GM12878 (cell line): ENCODE results near the gene SSR1. TPM values are rescaled to one million over a fixed set of nuclear protein-coding genes. Genes with fewer than 3 reads are reported as not detected.
A peak's percentile ranks its signal among the peaks of the same experiment; 100 is the strongest.

Experiments used
- BHLHE40 ChIP-seq, 2 experiments: fragments of 450-650 bp in 1 of 2; IDR thresholded peaks; 2 replicates each; pipeline ENCODE4 v1.6.1; 2011 to 2017; ENCODE audit warnings: low read depth in 2 of 2, borderline replicate concordance in 1 of 2, improper control_type of control experiment in 1 of 2, low read length in 1 of 2, mild to moderate bottlenecking in 1 of 2
- CHD2 ChIP-seq: IDR thresholded peaks from 2 replicates; pipeline ENCODE4 v1.6.1; 2011; ENCODE audit warnings: low read depth, low read length, improper control_type of control experiment, borderline replicate concordance
- CHD4 ChIP-seq: fragments of 200-600 bp; sonication (generic); IDR thresholded peaks from 2 replicates; pipeline ENCODE4 v1.6.1; 2016; ENCODE audit warnings: mild to moderate bottlenecking
- EP300 ChIP-seq, 2 experiments: fragments of 150-350 bp in 1 of 2; IDR thresholded peaks; 2 replicates each; pipeline ENCODE4 v1.6.1; 2011 to 2012; ENCODE audit warnings: low read depth in 2 of 2, low read length in 2 of 2, borderline replicate concordance in 1 of 2, improper control_type of control experiment in 1 of 2, inconsistent platforms in 1 of 2; ENCODE audit not compliant: control insufficient read depth in 1 of 2
- HDGF ChIP-seq: fragments of 450-650 bp; IDR thresholded peaks from 2 replicates; pipeline ENCODE4 v1.6.1; 2016; ENCODE audit warnings: antibody characterized with exemption
- JUNB ChIP-seq: IDR thresholded peaks from 2 replicates; pipeline ENCODE4 v1.6.1; 2016; ENCODE audit warnings: antibody characterized with exemption, mild to moderate bottlenecking
- KAT2A ChIP-seq: conservative IDR thresholded peaks from 2 replicates; pipeline ENCODE4 v1.6.1; 2011; ENCODE audit warnings: low read depth, low read length; ENCODE audit not compliant: control insufficient read depth
- KDM1A ChIP-seq: fragments of 200-600 bp; sonication (generic); IDR thresholded peaks from 2 replicates; pipeline ENCODE4 v1.6.1; 2016; ENCODE audit warnings: borderline replicate concordance
- NFIC ChIP-seq: IDR thresholded peaks from 2 replicates; pipeline ENCODE4 v1.6.1; 2012; ENCODE audit warnings: low read depth, mild to moderate bottlenecking, inconsistent platforms, low read length, moderate library complexity
- NFXL1 ChIP-seq: fragments of 450-650 bp; IDR thresholded peaks from 2 replicates; pipeline ENCODE4 v1.6.1; 2017; ENCODE audit warnings: antibody characterized with exemption, mild to moderate bottlenecking, borderline replicate concordance
- NR2C1 ChIP-seq: fragments of 450-650 bp; IDR thresholded peaks from 2 replicates; pipeline ENCODE4 v1.6.1; 2017; ENCODE audit warnings: antibody characterized with exemption, mild to moderate bottlenecking, moderate library complexity
- PAX5 ChIP-seq: IDR thresholded peaks from 2 replicates; pipeline ENCODE4 v1.6.1; 2011; ENCODE audit warnings: low read depth, low read length, borderline replicate concordance
- POLR2AphosphoS2 ChIP-seq: IDR thresholded peaks from 2 replicates; pipeline ENCODE4 v1.6.1; 2011; ENCODE audit warnings: low read depth, mild to moderate bottlenecking, low read length, improper control_type of control experiment, moderate library complexity
- RELA ChIP-seq: fragments of 450-650 bp; IDR thresholded peaks from 2 replicates; pipeline ENCODE4 v1.8.0; 2014; ENCODE audit warnings: borderline replicate concordance; ENCODE audit not compliant: partially characterized antibody
- SMAD1 ChIP-seq: fragments of 450-650 bp; IDR thresholded peaks from 2 replicates; pipeline ENCODE4 v1.6.1; 2018; ENCODE audit warnings: mild to moderate bottlenecking, low read depth; ENCODE audit not compliant: partially characterized antibody
- SRF ChIP-seq, 2 experiments: IDR thresholded peaks; 2 replicates each; pipeline ENCODE4 v1.6.1; 2011; ENCODE audit warnings: low read depth in 2 of 2, low read length in 2 of 2, mild to moderate bottlenecking in 1 of 2, moderate library complexity in 1 of 2
- polyA plus RNA-seq, 11 experiments: library from polyadenylated mRNA; depleted of rRNA in 4 of 11; unstranded in 6 of 11; stranded (reverse) in 5 of 11; fragments of >200 nt; fragmentation: Nextera tagmentation in 4 of 11; fragmentation: Illumina TruSeq in 1 of 11; extraction: Ambion mirVana in 4 of 11; extraction: Trizol in 1 of 11; gene quantifications; 1 replicate in 1 of 11; 2 replicates in 10 of 11; pipeline versions ENCODE4 v1.2.1 to v1.2.3, GENCODE V29; 2011 to 2016; ENCODE audit warnings: inconsistent platforms in 2 of 11, missing spikeins in 2 of 11, low read depth in 1 of 11
- total RNA-seq, 4 experiments: library from RNA; depleted of rRNA in 3 of 4; stranded (reverse); fragments of >200 nt in 3 of 4; fragmentation: Illumina TruSeq in 1 of 4; extraction: Trizol in 1 of 4; gene quantifications; 2 replicates each; pipeline versions ENCODE4 v1.2.1 to v1.2.3, GENCODE V29; 2013 to 2021
- TF ChIP-seq, protein P1 (sequence below), 3 experiments: IDR thresholded peaks in 2 of 3; conservative IDR thresholded peaks in 1 of 3; 2 replicates each; pipeline ENCODE4 v1.5.1; 2011; ENCODE audit warnings: low read depth in 3 of 3, low read length in 3 of 3, mild to moderate bottlenecking in 3 of 3, control low read depth in 2 of 3, moderate library complexity in 2 of 3, inconsistent platforms in 1 of 3, mixed read lengths in 1 of 3; ENCODE audit not compliant: control insufficient read depth in 2 of 3, insufficient read depth in 1 of 3; ENCODE audit errors: extremely low read depth in 1 of 3
- TF ChIP-seq, protein P2 (sequence below): fragments of 450-650 bp; formaldehyde crosslinking; IDR thresholded peaks from 2 replicates; pipeline ENCODE4 v1.5.0; 2022; ENCODE audit warnings: mild to moderate bottlenecking, missing genetic modification characterization
- TF ChIP-seq, protein P3 (sequence below): fragments of 450-650 bp; IDR thresholded peaks from 2 replicates; pipeline ENCODE4 v1.6.1; 2016; ENCODE audit warnings: mild to moderate bottlenecking
- TF ChIP-seq, protein P4 (sequence below): fragments of 450-650 bp; IDR thresholded peaks from 2 replicates; pipeline ENCODE4 v1.6.1; 2018; ENCODE audit warnings: borderline replicate concordance, mild to moderate bottlenecking; ENCODE audit not compliant: partially characterized antibody

The SSR1 gene
- total and polyA plus RNA-seq, 10 of the 15 experiments (the other 5 are each of a cell fraction or from before 2014, with no cell fraction given), result 42.0 to 209 (median 128) TPM

DNA sequence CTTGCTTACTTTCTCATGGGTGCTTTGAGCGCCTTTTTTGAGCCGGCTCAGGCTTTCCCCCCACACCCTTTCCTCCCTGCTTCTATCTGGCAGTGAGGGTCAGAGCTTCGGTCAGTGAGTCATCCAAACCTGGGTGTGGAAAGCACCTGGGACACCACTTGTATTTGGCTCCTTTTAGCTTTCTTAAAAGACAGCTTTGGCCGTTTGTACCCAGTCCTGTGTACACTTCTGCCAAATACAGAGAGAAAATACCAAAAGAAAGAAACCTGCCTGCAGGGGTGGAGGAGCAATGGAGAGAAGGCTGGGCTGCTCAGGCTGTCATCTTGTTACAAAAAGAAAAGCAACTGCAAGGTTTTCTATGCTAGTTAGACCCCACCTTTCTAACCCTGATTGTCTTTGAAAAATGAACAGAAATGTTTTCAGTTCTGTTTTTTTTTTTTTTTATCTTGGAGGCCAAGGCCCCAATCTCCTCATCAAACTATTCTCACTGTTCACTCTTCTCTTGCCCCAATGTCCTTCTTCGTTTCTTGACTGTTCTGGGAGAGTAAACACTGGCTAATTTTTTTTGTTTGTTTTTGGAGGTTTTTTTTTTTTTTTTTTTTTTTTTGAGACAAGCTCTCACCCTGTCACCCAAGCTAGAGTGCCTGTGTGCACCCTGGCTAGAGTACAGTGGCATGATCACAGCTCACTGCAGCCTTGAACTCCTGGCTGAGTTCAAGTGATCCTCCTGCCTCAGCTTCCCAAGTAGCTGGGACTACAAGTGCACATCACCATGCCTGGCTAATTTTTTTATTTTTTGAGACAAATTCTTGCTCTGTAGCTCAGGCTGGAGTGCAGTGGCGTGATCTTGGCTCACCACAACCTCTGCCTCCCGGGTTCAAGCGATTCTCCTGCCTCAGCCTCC, 76.4 kb downstream of the SSR1 start (continued):
- TF ChIP-seq, protein P1, sequence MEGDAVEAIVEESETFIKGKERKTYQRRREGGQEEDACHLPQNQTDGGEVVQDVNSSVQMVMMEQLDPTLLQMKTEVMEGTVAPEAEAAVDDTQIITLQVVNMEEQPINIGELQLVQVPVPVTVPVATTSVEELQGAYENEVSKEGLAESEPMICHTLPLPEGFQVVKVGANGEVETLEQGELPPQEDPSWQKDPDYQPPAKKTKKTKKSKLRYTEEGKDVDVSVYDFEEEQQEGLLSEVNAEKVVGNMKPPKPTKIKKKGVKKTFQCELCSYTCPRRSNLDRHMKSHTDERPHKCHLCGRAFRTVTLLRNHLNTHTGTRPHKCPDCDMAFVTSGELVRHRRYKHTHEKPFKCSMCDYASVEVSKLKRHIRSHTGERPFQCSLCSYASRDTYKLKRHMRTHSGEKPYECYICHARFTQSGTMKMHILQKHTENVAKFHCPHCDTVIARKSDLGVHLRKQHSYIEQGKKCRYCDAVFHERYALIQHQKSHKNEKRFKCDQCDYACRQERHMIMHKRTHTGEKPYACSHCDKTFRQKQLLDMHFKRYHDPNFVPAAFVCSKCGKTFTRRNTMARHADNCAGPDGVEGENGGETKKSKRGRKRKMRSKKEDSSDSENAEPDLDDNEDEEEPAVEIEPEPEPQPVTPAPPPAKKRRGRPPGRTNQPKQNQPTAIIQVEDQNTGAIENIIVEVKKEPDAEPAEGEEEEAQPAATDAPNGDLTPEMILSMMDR (IDR thresholded peaks at IDR 0.05 in 2 of 3, conservative IDR thresholded peaks at IDR 0.05 in 1 of 3; ENCODE audit: control insufficient read depth in 2 of 3, extremely low read depth in 1 of 3, insufficient read depth in 1 of 3, low read depth in 3 of 3, low read length in 3 of 3), result no peak
- TF ChIP-seq, protein P2, sequence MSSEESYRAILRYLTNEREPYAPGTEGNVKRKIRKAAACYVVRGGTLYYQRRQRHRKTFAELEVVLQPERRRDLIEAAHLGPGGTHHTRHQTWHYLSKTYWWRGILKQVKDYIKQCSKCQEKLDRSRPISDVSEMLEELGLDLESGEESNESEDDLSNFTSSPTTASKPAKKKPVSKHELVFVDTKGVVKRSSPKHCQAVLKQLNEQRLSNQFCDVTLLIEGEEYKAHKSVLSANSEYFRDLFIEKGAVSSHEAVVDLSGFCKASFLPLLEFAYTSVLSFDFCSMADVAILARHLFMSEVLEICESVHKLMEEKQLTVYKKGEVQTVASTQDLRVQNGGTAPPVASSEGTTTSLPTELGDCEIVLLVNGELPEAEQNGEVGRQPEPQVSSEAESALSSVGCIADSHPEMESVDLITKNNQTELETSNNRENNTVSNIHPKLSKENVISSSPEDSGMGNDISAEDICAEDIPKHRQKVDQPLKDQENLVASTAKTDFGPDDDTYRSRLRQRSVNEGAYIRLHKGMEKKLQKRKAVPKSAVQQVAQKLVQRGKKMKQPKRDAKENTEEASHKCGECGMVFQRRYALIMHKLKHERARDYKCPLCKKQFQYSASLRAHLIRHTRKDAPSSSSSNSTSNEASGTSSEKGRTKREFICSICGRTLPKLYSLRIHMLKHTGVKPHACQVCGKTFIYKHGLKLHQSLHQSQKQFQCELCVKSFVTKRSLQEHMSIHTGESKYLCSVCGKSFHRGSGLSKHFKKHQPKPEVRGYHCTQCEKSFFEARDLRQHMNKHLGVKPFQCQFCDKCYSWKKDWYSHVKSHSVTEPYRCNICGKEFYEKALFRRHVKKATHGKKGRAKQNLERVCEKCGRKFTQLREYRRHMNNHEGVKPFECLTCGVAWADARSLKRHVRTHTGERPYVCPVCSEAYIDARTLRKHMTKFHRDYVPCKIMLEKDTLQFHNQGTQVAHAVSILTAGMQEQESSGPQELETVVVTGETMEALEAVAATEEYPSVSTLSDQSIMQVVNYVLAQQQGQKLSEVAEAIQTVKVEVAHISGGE, result no peak
- TF ChIP-seq KDM1A (no peak), CHD4 (no peak), BHLHE40 (IDR thresholded peaks at IDR 0.05; ENCODE audit: borderline replicate concordance in 1 of 2, low read depth in 2 of 2, low read length in 1 of 2) (no peak), NFXL1 (no peak), EP300 (IDR thresholded peaks at IDR 0.05; ENCODE audit: borderline replicate concordance in 1 of 2, control insufficient read depth in 1 of 2, low read depth in 2 of 2, low read length in 2 of 2) (no peak), SMAD1 (no peak), HDGF (no peak), CHD2 (no peak), NFIC (peak; percentile 82), SRF (IDR thresholded peaks at IDR 0.05; ENCODE audit: low read depth in 2 of 2, low read length in 2 of 2) (no peak), JUNB (peak; percentile 60; the same call in 1 of the 2 replicates), RELA (peak; percentile 15), NR2C1 (no peak), POLR2AphosphoS2 (no peak), PAX5 (0 out of 2 replicates have a peak, but pooled peaks have one; percentile 26), KAT2A (no peak)
- TF ChIP-seq, protein P3, sequence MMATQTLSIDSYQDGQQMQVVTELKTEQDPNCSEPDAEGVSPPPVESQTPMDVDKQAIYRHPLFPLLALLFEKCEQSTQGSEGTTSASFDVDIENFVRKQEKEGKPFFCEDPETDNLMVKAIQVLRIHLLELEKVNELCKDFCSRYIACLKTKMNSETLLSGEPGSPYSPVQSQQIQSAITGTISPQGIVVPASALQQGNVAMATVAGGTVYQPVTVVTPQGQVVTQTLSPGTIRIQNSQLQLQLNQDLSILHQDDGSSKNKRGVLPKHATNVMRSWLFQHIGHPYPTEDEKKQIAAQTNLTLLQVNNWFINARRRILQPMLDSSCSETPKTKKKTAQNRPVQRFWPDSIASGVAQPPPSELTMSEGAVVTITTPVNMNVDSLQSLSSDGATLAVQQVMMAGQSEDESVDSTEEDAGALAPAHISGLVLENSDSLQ, result no peak; the same call in 1 of the 2 replicates
- TF ChIP-seq, protein P4, sequence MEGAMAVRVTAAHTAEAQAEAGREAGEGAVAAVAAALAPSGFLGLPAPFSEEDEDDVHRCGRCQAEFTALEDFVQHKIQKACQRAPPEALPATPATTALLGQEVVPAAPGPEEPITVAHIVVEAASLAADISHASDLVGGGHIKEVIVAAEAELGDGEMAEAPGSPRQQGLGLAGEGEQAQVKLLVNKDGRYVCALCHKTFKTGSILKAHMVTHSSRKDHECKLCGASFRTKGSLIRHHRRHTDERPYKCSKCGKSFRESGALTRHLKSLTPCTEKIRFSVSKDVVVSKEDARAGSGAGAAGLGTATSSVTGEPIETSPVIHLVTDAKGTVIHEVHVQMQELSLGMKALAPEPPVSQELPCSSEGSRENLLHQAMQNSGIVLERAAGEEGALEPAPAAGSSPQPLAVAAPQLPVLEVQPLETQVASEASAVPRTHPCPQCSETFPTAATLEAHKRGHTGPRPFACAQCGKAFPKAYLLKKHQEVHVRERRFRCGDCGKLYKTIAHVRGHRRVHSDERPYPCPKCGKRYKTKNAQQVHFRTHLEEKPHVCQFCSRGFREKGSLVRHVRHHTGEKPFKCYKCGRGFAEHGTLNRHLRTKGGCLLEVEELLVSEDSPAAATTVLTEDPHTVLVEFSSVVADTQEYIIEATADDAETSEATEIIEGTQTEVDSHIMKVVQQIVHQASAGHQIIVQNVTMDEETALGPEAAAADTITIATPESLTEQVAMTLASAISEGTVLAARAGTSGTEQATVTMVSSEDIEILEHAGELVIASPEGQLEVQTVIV, result no peak
